Raji (cell line): ENCODE measurements around the gene DNM1.

Experiments
- POLR2A ChIP-seq: IDR thresholded peaks from 2 replicates; pipeline ENCODE4 v1.6.1; 2011; ENCODE audit warnings: low read depth, low read length, control low read depth; ENCODE audit not compliant: insufficient read depth

The DNM1 gene

GRCh38 chr9:128211186-128211980, 8.2 kb downstream of the DNM1 start:
- no peak for TF ChIP-seq POLR2A

DNA sequence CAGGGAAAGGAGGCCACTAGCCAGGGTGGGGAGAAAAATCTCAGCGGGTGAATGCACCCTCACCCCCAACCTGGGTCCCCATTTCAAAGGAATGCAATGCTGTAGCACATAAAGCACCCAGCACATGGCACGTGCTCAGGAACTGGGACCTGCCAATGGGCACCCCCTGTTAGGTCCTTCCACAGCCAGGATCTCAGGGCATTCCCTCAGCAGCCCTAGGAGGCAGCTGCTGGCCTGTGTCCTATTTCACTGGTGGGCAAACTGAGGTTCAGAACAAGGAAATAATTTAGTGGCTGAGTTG, 8.8 kb downstream of the DNM1 start:
- TF ChIP-seq POLR2A, result no peak

DNA sequence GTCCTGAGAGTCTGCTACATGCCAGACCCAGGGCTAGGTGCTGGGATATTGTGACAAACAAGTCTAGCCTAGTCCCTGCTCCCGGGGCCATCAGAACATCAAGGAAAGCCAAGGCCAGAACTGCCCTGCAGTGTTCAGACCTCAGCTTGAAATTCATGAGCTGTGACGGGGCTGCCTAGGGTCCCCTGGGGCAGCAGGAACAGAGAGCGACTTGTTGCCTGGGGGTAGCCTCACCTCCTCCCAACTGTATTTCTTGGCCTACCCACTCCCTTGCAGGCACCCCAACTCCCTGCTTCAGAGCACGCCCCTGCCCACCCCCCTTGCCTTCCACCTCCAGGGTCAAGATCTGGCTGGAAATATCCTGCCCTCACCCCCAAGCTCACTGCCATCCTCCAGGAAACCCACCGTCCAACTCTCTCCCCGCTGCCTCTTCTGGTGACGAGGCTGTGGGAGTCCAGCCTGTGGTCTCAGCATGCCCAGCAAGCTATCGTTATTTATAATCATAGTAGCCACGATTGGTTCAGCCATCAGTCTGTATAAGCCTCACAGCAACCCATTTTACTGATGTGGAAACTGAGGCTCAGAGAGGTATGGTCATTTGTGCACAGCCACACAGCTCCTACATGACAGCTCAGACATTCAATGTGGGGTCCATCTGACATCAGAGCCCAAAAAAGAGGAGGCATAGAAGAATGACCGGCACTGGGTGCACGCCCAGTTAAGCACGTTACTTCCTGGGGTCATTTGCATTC, 10.7 kb downstream of the DNM1 start:
- TF ChIP-seq POLR2A, result no peak

- TF ChIP-seq POLR2A, result no peak
Observed at GRCh38 chr9:128214571-128215490, 11.7 kb downstream of the DNM1 start.

- no peak for TF ChIP-seq POLR2A
Observed at GRCh38 chr9:128215491-128216409, 12.6 kb downstream of the DNM1 start.

- no peak for TF ChIP-seq POLR2A
Observed at GRCh38 chr9:128216781-128217553, 13.8 kb downstream of the DNM1 start.

- TF ChIP-seq POLR2A, result no peak
Observed at GRCh38 chr9:128218172-128218517, 15.0 kb downstream of the DNM1 start.

- TF ChIP-seq POLR2A, result 0 out of 2 replicates have a peak, but pooled peaks have one; percentile 19
Observed at GRCh38 chr9:128218518-128219389, 15.6 kb downstream of the DNM1 start.

DNA sequence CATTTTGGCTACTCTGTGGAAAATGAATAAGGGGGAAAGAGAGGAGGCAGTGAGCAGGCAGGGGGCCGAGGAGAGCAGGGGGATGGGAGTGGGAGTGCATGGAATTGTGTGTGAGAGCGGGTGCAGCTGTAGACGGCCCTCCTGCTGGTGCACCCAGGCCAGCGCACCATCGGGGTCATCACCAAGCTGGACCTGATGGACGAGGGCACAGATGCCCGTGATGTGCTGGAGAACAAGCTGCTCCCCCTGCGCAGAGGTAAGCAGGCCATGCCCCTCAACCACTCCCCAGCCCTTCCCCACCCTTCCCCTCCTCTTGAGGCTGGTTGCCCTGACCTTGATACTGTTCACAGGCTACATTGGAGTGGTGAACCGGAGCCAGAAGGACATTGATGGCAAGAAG, 16.7 kb downstream of the DNM1 start:
- no peak for TF ChIP-seq POLR2A

DNA sequence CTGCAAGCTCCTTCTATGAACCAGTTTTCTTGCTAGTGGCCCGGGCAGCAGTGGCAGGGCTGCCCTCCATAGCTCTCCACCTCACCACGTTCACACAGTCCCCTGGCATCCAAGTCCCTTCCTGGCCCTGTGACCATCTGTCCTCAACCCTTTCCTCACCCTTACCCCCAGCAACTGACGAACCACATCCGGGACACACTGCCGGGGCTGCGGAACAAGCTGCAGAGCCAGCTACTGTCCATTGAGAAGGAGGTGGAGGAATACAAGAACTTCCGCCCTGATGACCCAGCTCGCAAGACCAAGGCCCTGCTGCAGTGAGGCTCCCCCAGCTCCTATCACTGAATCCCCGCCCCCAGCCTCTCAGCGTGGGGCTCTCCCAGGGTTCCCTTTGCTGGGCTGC, 18.8 kb downstream of the DNM1 start:
- TF ChIP-seq POLR2A, result no peak

GRCh38 chr9:128222880-128223670, 19.9 kb downstream of the DNM1 start:
- TF ChIP-seq POLR2A, result no peak

DNA sequence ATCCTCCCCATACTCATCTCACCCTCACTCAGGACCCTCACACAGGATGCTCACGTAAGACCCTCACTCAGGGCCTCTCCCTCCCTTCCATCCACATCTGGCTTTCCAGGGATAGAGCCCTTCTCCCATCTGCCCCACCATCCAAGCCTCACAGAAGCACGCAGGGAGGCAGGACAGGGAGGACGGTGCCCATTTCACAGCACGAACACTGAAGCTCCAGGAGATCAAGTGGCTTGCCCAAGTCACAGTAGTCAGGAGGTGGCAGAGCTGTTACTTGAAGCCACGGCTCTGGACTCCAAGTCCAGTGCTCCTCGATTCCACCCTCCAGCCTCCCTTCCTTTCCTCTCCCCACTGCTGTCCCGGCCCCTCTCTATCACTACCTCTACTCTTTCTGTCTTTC, 21.7 kb downstream of the DNM1 start:
- no peak for TF ChIP-seq POLR2A
